ENCODE data around the gene MAPKAP1.

Gene MAPKAP1

GRCh38 chr9:125485471-125486151 lies 221.4 kb downstream of the MAPKAP1 start:
- Histone ChIP-seq H3K9me3 (ENCODE audit: control insufficient read depth in 2 of 2, low read length in 2 of 2) (no peaks in the 10 kb centered on the region), H3K4me1 (ENCODE audit: control insufficient read depth, insufficient read depth, low read length) (peaks cover 48% of the 10 kb centered on the region), H3K9ac (ENCODE audit: low read length in 2 of 2) (peak overlapping the region in 1 of 2 donors; percentile 39), H3K4me3 (ENCODE audit: low read length in 2 of 2) (no peak overlapping the region), H3K27ac (ENCODE audit: low read length) (peak overlapping the region; percentile 77), H3K27me3 (ENCODE audit: control insufficient read depth in 1 of 2, insufficient read depth in 2 of 2, low read length in 2 of 2) (no peaks in the 10 kb centered on the region), H3K36me3 (ENCODE audit: control insufficient read depth in 2 of 2, insufficient read depth in 2 of 2, low read length in 2 of 2) (no peaks in the 10 kb centered on the region)

GRCh38 chr9:125484350-125485282 lies 222.4 kb downstream of the MAPKAP1 start:
- H3K4me1 ChIP-seq (ENCODE audit: control insufficient read depth, insufficient read depth, low read length) = peaks cover 48% of the 10 kb centered on the region
- no peaks in the 10 kb centered on the region for H3K9me3 ChIP-seq (ENCODE audit: control insufficient read depth in 2 of 2, low read length in 2 of 2)
- peaks cover 0 to 2% of the 10 kb centered on the region in 2 donors for H3K36me3 ChIP-seq (ENCODE audit: control insufficient read depth in 2 of 2, insufficient read depth in 2 of 2, low read length in 2 of 2)
- peak overlapping the region; percentile 15 to 52 for H3K4me3 ChIP-seq (ENCODE audit: low read length in 2 of 2)
- peak overlapping the region; percentile 77 for H3K27ac ChIP-seq (ENCODE audit: low read length)
- H3K9ac ChIP-seq (ENCODE audit: low read length in 2 of 2) = peak overlapping the region; percentile 39 to 47
- no peaks in the 10 kb centered on the region for H3K27me3 ChIP-seq (ENCODE audit: control insufficient read depth in 1 of 2, insufficient read depth in 2 of 2, low read length in 2 of 2)

- H3K9ac ChIP-seq (ENCODE audit: low read length in 2 of 2) = peak overlapping the region in 1 of 2 donors; percentile 0
- no peaks in the 10 kb centered on the region for H3K9me3 ChIP-seq (ENCODE audit: control insufficient read depth in 2 of 2, low read length in 2 of 2)
- peak overlapping the region in 1 of 2 donors; percentile 33 for H3K4me3 ChIP-seq (ENCODE audit: low read length in 2 of 2)
- H3K27me3 ChIP-seq (ENCODE audit: control insufficient read depth in 1 of 2, insufficient read depth in 2 of 2, low read length in 2 of 2) = no peaks in the 10 kb centered on the region
- peaks cover 0 to 2% of the 10 kb centered on the region in 2 donors for H3K36me3 ChIP-seq (ENCODE audit: control insufficient read depth in 2 of 2, insufficient read depth in 2 of 2, low read length in 2 of 2)
- peak overlapping the region; percentile 77 for H3K27ac ChIP-seq (ENCODE audit: low read length)
- peaks cover 48% of the 10 kb centered on the region for H3K4me1 ChIP-seq (ENCODE audit: control insufficient read depth, insufficient read depth, low read length)
Observed at GRCh38 chr9:125483697-125484096, 223.3 kb downstream of the MAPKAP1 start.

- no peaks in the 10 kb centered on the region for H3K9me3 ChIP-seq (ENCODE audit: control insufficient read depth in 2 of 2, low read length in 2 of 2)
- H3K27ac ChIP-seq (ENCODE audit: low read length) = no peak overlapping the region
Observed at GRCh38 chr9:125479846-125480615, 227.0 kb downstream of the MAPKAP1 start.

GRCh38 chr9:125477089-125477544 lies 229.9 kb downstream of the MAPKAP1 start:
- Histone ChIP-seq H3K4me1 (ENCODE audit: control insufficient read depth, insufficient read depth, low read length) (peaks cover 31% of the 10 kb centered on the region), H3K9me3 (ENCODE audit: control insufficient read depth in 2 of 2, low read length in 2 of 2) (no peaks in the 10 kb centered on the region), H3K36me3 (ENCODE audit: control insufficient read depth in 2 of 2, insufficient read depth in 2 of 2, low read length in 2 of 2) (peaks cover 0 to 3% of the 10 kb centered on the region in 2 donors), H3K27me3 (ENCODE audit: control insufficient read depth in 1 of 2, insufficient read depth in 2 of 2, low read length in 2 of 2) (no peaks in the 10 kb centered on the region), H3K27ac (ENCODE audit: low read length) (no peak overlapping the region), H3K9ac (ENCODE audit: low read length in 2 of 2) (no peak overlapping the region), H3K4me3 (ENCODE audit: low read length in 2 of 2) (no peak overlapping the region)

More at GRCh38 chr9:125479846-125480615, 227.0 kb downstream of the MAPKAP1 start:
- no peak overlapping the region for H3K4me3 ChIP-seq (ENCODE audit: low read length in 2 of 2)
- peaks cover 0 to 3% of the 10 kb centered on the region in 2 donors for H3K36me3 ChIP-seq (ENCODE audit: control insufficient read depth in 2 of 2, insufficient read depth in 2 of 2, low read length in 2 of 2)
- H3K27me3 ChIP-seq (ENCODE audit: control insufficient read depth in 1 of 2, insufficient read depth in 2 of 2, low read length in 2 of 2) = no peaks in the 10 kb centered on the region
- peaks cover 30% of the 10 kb centered on the region for H3K4me1 ChIP-seq (ENCODE audit: control insufficient read depth, insufficient read depth, low read length)
- H3K9ac ChIP-seq (ENCODE audit: low read length in 2 of 2) = no peak overlapping the region

GRCh38 chr9:125476645-125477044 lies 230.4 kb downstream of the MAPKAP1 start:
- no peak overlapping the region for H3K4me3 ChIP-seq (ENCODE audit: low read length in 2 of 2)
- no peaks in the 10 kb centered on the region for H3K9me3 ChIP-seq (ENCODE audit: control insufficient read depth in 2 of 2, low read length in 2 of 2)
- peaks cover 35% of the 10 kb centered on the region for H3K4me1 ChIP-seq (ENCODE audit: control insufficient read depth, insufficient read depth, low read length)
- peaks cover 0 to 3% of the 10 kb centered on the region in 2 donors for H3K36me3 ChIP-seq (ENCODE audit: control insufficient read depth in 2 of 2, insufficient read depth in 2 of 2, low read length in 2 of 2)
- peak overlapping the region; percentile 87 for H3K27ac ChIP-seq (ENCODE audit: low read length)
- H3K27me3 ChIP-seq (ENCODE audit: control insufficient read depth in 1 of 2, insufficient read depth in 2 of 2, low read length in 2 of 2) = no peaks in the 10 kb centered on the region
- H3K9ac ChIP-seq (ENCODE audit: low read length in 2 of 2) = no peak overlapping the region

- H3K9me3 ChIP-seq (ENCODE audit: control insufficient read depth in 2 of 2, low read length in 2 of 2) = no peaks in the 10 kb centered on the region
- peaks cover 0 to 3% of the 10 kb centered on the region in 2 donors for H3K36me3 ChIP-seq (ENCODE audit: control insufficient read depth in 2 of 2, insufficient read depth in 2 of 2, low read length in 2 of 2)
- peak overlapping the region; percentile 87 for H3K27ac ChIP-seq (ENCODE audit: low read length)
- H3K4me1 ChIP-seq (ENCODE audit: control insufficient read depth, insufficient read depth, low read length) = peaks cover 47% of the 10 kb centered on the region
- H3K27me3 ChIP-seq (ENCODE audit: control insufficient read depth in 1 of 2, insufficient read depth in 2 of 2, low read length in 2 of 2) = no peaks in the 10 kb centered on the region
- peak overlapping the region in 1 of 2 donors; percentile 18 for H3K9ac ChIP-seq (ENCODE audit: low read length in 2 of 2)
- H3K4me3 ChIP-seq (ENCODE audit: low read length in 2 of 2) = no peak overlapping the region
Observed at GRCh38 chr9:125475385-125475784, 231.6 kb downstream of the MAPKAP1 start.

- Histone ChIP-seq H3K27ac (ENCODE audit: low read length) (peak overlapping the region; percentile 87), H3K4me1 (ENCODE audit: control insufficient read depth, insufficient read depth, low read length) (peaks cover 56% of the 10 kb centered on the region), H3K4me3 (ENCODE audit: low read length in 2 of 2) (peak overlapping the region; percentile 37 to 60), H3K27me3 (ENCODE audit: control insufficient read depth in 1 of 2, insufficient read depth in 2 of 2, low read length in 2 of 2) (no peaks in the 10 kb centered on the region), H3K9me3 (ENCODE audit: control insufficient read depth in 2 of 2, low read length in 2 of 2) (no peaks in the 10 kb centered on the region), H3K9ac (ENCODE audit: low read length in 2 of 2) (peak overlapping the region; percentile 47 to 49), H3K36me3 (ENCODE audit: control insufficient read depth in 2 of 2, insufficient read depth in 2 of 2, low read length in 2 of 2) (no peaks in the 10 kb centered on the region)
Observed at GRCh38 chr9:125472926-125473701, 233.9 kb downstream of the MAPKAP1 start.

GRCh38 chr9:125472562-125472925 lies 234.5 kb downstream of the MAPKAP1 start:
- no peaks in the 10 kb centered on the region for H3K36me3 ChIP-seq (ENCODE audit: control insufficient read depth in 2 of 2, insufficient read depth in 2 of 2, low read length in 2 of 2)
- peak overlapping the region in 1 of 2 donors; percentile 49 for H3K9ac ChIP-seq (ENCODE audit: low read length in 2 of 2)
- no peaks in the 10 kb centered on the region for H3K9me3 ChIP-seq (ENCODE audit: control insufficient read depth in 2 of 2, low read length in 2 of 2)
- peak overlapping the region; percentile 87 for H3K27ac ChIP-seq (ENCODE audit: low read length)
- peaks cover 59% of the 10 kb centered on the region for H3K4me1 ChIP-seq (ENCODE audit: control insufficient read depth, insufficient read depth, low read length)
- peak overlapping the region in 1 of 2 donors; percentile 37 for H3K4me3 ChIP-seq (ENCODE audit: low read length in 2 of 2)
- H3K27me3 ChIP-seq (ENCODE audit: control insufficient read depth in 1 of 2, insufficient read depth in 2 of 2, low read length in 2 of 2) = no peaks in the 10 kb centered on the region
